Mesothelial cell of epicardium (in vitro differentiated cells): ENCODE results near the gene PRSS50. TPM values are rescaled to one million over a fixed set of nuclear protein-coding genes. Genes with fewer than 3 reads are reported as not detected.

Experiments
- DNase-seq, 2 experiments: peaks; one replicate each; pipeline ENCODE4 v3.0.0; 2021; ENCODE audit warnings: low spot score in 2 of 2; ENCODE audit not compliant: unreplicated experiment in 2 of 2
- H3K27ac Mint-ChIP-seq: 2 replicates; pipeline ENCODE4 v1.8.0; 2021; ENCODE audit warnings: mixed read lengths
- H3K27me3 Mint-ChIP-seq: 2 replicates; pipeline ENCODE4 v1.8.0; 2021; ENCODE audit warnings: low read depth, mixed read lengths
- H3K36me3 Mint-ChIP-seq: 2 replicates; pipeline ENCODE4 v1.8.0; 2021; ENCODE audit warnings: mixed read lengths
- H3K4me1 Mint-ChIP-seq: 2 replicates; pipeline ENCODE4 v1.8.0; 2021; ENCODE audit warnings: mixed read lengths
- H3K4me3 Mint-ChIP-seq: 2 replicates; pipeline ENCODE4 v1.8.0; 2021; ENCODE audit warnings: mild to moderate bottlenecking, moderate library complexity, mixed read lengths
- H3K9me3 Mint-ChIP-seq: 2 replicates; pipeline ENCODE4 v1.8.0; 2021; ENCODE audit warnings: mixed read lengths
- CTCF ChIP-seq: fragments of 200-600 bp; sonication (generic); IDR thresholded peaks from one replicate; pipeline ENCODE4 v1.5.0; 2021; ENCODE audit warnings: antibody characterized with exemption; ENCODE audit not compliant: unreplicated experiment
- total RNA-seq: library from RNA; stranded (reverse); gene quantifications from 3 replicates; pipeline ENCODE4 v1.2.1, GENCODE V29; 2021

PRSS50 gene
- total RNA-seq, 1 donor from 2014 or later = 4.5 TPM

- Mint-ChIP-seq H3K27ac (peak overlapping the region; percentile 53), H3K4me1 (peaks cover 24% of the 10 kb centered on the region), H3K9me3 (no peaks in the 10 kb centered on the region), H3K27me3 (peaks cover 14% of the 10 kb centered on the region), H3K36me3 (no peaks in the 10 kb centered on the region), H3K4me3 (no peak overlapping the region)
- DNase-seq = no peak
- TF ChIP-seq CTCF = no peak
Observed at GRCh38 chr3:46695962-46696894, 21.4 kb downstream of the PRSS50 start.

GRCh38 chr3:46695177-46695961, 22.3 kb downstream of the PRSS50 start:
- no peak for DNase-seq
- no peak for TF ChIP-seq CTCF
- Mint-ChIP-seq H3K27ac (no peak overlapping the region), H3K4me1 (peaks cover 19% of the 10 kb centered on the region), H3K4me3 (no peak overlapping the region), H3K9me3 (no peaks in the 10 kb centered on the region), H3K36me3 (no peaks in the 10 kb centered on the region), H3K27me3 (peaks cover 17% of the 10 kb centered on the region)

GRCh38 chr3:46694520-46694919, 23.1 kb downstream of the PRSS50 start:
- peak overlapping the region; percentile 46 for H3K4me3 Mint-ChIP-seq
- no peaks in the 10 kb centered on the region for H3K36me3 Mint-ChIP-seq
- H3K4me1 Mint-ChIP-seq = peaks cover 11% of the 10 kb centered on the region
- no peak overlapping the region for H3K27ac Mint-ChIP-seq
- no peaks in the 10 kb centered on the region for H3K9me3 Mint-ChIP-seq
- TF ChIP-seq CTCF = no peak
- DNase-seq = no peak
- peaks cover 17% of the 10 kb centered on the region for H3K27me3 Mint-ChIP-seq

GRCh38 chr3:46693892-46694226, 23.8 kb downstream of the PRSS50 start:
- Mint-ChIP-seq H3K9me3 (no peaks in the 10 kb centered on the region), H3K4me3 (peak overlapping the region; percentile 31), H3K27me3 (peaks cover 17% of the 10 kb centered on the region), H3K36me3 (no peaks in the 10 kb centered on the region), H3K27ac (no peak overlapping the region), H3K4me1 (peaks cover 7% of the 10 kb centered on the region)
- TF ChIP-seq CTCF = no peak
- no peak for DNase-seq

- no peak for TF ChIP-seq CTCF
- peaks cover 7% of the 10 kb centered on the region for H3K4me1 Mint-ChIP-seq
- no peaks in the 10 kb centered on the region for H3K36me3 Mint-ChIP-seq
- peaks cover 17% of the 10 kb centered on the region for H3K27me3 Mint-ChIP-seq
- peak within 1 kb of the TSS; percentile 57 for H3K4me3 Mint-ChIP-seq
- H3K27ac Mint-ChIP-seq = peak within 1 kb of the TSS; percentile 10
- DNase-seq = peak in 1 of 2 experiments; percentile 57
- H3K9me3 Mint-ChIP-seq = no peaks in the 10 kb centered on the region
Observed at GRCh38 chr3:46693038-46693891, 24.4 kb downstream of the PRSS50 start, which contains the start of gene ALS2CL. ALS2CL (minus strand) TSS chr3:46693679; CDS start chr3:46689440, 4,239 bp downstream.
